Loucy (cell line): ENCODE data around the gene CAMTA2.

Experiments used
- CTCF ChIP-seq: fragments of 200-600 bp; sonication (generic); conservative IDR thresholded peaks from 2 replicates; pipeline ENCODE4 v1.5.1; 2014; ENCODE audit warnings: mild to moderate bottlenecking, antibody characterized with exemption, low read length
- EZH2phosphoT487 ChIP-seq: fragments of 200-600 bp; IDR thresholded peaks from 2 replicates; pipeline ENCODE4 v1.6.1; 2018; ENCODE audit warnings: antibody characterized with exemption, mild to moderate bottlenecking, moderate library complexity, borderline replicate concordance

- no peak for TF ChIP-seq CTCF
- no peak for TF ChIP-seq EZH2phosphoT487
Measured at GRCh38 chr17:4939546-4939795, 48.0 kb downstream of the CAMTA2 start.
